Calu3 (cell line): Measurements from ENCODE around the gene ETNK2. TPM values are rescaled to one million over a fixed set of nuclear protein-coding genes. Genes with fewer than 3 reads are reported as not detected.

ENCODE experiments used
- BruUV-seq: library from RNA; stranded (reverse); fragments of 400-500 nt; replicated peaks from 2 replicates; lab custom pipeline; 2021; lab: Mats Ljungman, UMichigan
- CTCF ChIA-PET: fragments of 300-600 bp; sonication (Branson Sonifier 250); formaldehyde crosslinking; loops from one replicate; lab custom pipeline; 2022; ENCODE audit warnings: antibody characterized with exemption; lab: Charles Lee
- DNase-seq: peaks from one replicate; pipeline ENCODE4 v3.0.0; 2022
- H3K27ac Mint-ChIP-seq: one replicate; pipeline ENCODE4 v1.8.0; 2022; ENCODE audit warnings: mixed read lengths; ENCODE audit not compliant: unreplicated experiment
- H3K27me3 Mint-ChIP-seq: one replicate; pipeline ENCODE4 v1.8.0; 2022; ENCODE audit warnings: mixed read lengths; ENCODE audit not compliant: unreplicated experiment
- H3K36me3 Mint-ChIP-seq: one replicate; pipeline ENCODE4 v1.8.0; 2022; ENCODE audit warnings: mild to moderate bottlenecking, moderate library complexity, mixed read lengths; ENCODE audit not compliant: insufficient read depth, unreplicated experiment
- H3K4me1 Mint-ChIP-seq: one replicate; pipeline ENCODE4 v1.8.0; 2022; ENCODE audit warnings: mild to moderate bottlenecking, low read depth, mixed read lengths; ENCODE audit not compliant: unreplicated experiment
- H3K4me3 Mint-ChIP-seq: one replicate; pipeline ENCODE4 v1.8.0; 2022; ENCODE audit warnings: mild to moderate bottlenecking, low read depth, moderate library complexity, mixed read lengths; ENCODE audit not compliant: unreplicated experiment
- H3K9me3 Mint-ChIP-seq: one replicate; pipeline ENCODE4 v1.8.0; 2022; ENCODE audit warnings: low read depth, mixed read lengths; ENCODE audit not compliant: unreplicated experiment
- CTCF ChIP-seq: fragments of 200-600 bp; IDR thresholded peaks from one replicate; pipeline ENCODE4 v1.8.0; 2022; ENCODE audit warnings: antibody characterized with exemption; ENCODE audit not compliant: unreplicated experiment
- intact Hi-C: fragments of 100-400 bp; cut with micrococcal nuclease; formaldehyde crosslinking; loops from one replicate; pipeline ENCODE4 v1.10.0; 2022; ENCODE audit not compliant: unreplicated experiment
- total RNA-seq: library from RNA; stranded (reverse); gene quantifications from 2 replicates; pipeline ENCODE4 v1.2.3, GENCODE V29; 2022

ETNK2 gene
- total RNA-seq, 1 experiment from 2014 or later, result 5.0 TPM

- intact Hi-C loops, result no loop called here
- CTCF ChIA-PET, result interaction anchor here (0.6 kb wide), 1 partner anchor 53 kb away, joined by 3 read pairs; no protein-coding TSS in a partner anchor
- no peak overlapping the region for H3K4me3 Mint-ChIP-seq
- DNase-seq, result no peak
- no peaks in the 10 kb centered on the region for H3K9me3 Mint-ChIP-seq
- no peak overlapping the region for H3K27ac Mint-ChIP-seq
- no peak for TF ChIP-seq CTCF
- no TSS peak for BruUV-seq
- no peaks in the 10 kb centered on the region for H3K4me1 Mint-ChIP-seq
- no peaks in the 10 kb centered on the region for H3K27me3 Mint-ChIP-seq
- no peaks in the 10 kb centered on the region for H3K36me3 Mint-ChIP-seq
Observed at GRCh38 chr1:204180133-204180532, 28.3 kb upstream of the ETNK2 start.

- no peak for DNase-seq
- BruUV-seq, result no TSS peak
- Mint-ChIP-seq H3K27ac (no peak overlapping the region), H3K4me1 (no peaks in the 10 kb centered on the region), H3K36me3 (no peaks in the 10 kb centered on the region), H3K4me3 (no peak overlapping the region), H3K27me3 (no peaks in the 10 kb centered on the region), H3K9me3 (no peaks in the 10 kb centered on the region)
- CTCF ChIA-PET, result interaction anchor here (1.1 kb wide), 1 partner anchor 16 kb away, joined by 3 read pairs; no protein-coding TSS in a partner anchor
- TF ChIP-seq CTCF, result no peak
- intact Hi-C loops, result no loop called here
Observed at GRCh38 chr1:204178487-204179281, 26.8 kb upstream of the ETNK2 start.

- H3K4me3 Mint-ChIP-seq, result no peak overlapping the region
- no TSS peak for BruUV-seq
- H3K9me3 Mint-ChIP-seq, result no peaks in the 10 kb centered on the region
- H3K27me3 Mint-ChIP-seq, result no peaks in the 10 kb centered on the region
- no peaks in the 10 kb centered on the region for H3K4me1 Mint-ChIP-seq
- intact Hi-C loops, result no loop called here
- no peak overlapping the region for H3K27ac Mint-ChIP-seq
- CTCF ChIA-PET, result interaction anchor here (0.7 kb wide), 1 partner anchor 320 kb away, joined by 4 read pairs; no protein-coding TSS in a partner anchor
- no peaks in the 10 kb centered on the region for H3K36me3 Mint-ChIP-seq
- no peak for DNase-seq
- TF ChIP-seq CTCF, result no peak
Observed at GRCh38 chr1:204177133-204177532, 25.3 kb upstream of the ETNK2 start.

GRCh38 chr1:204176049-204176448, 24.2 kb upstream of the ETNK2 start:
- Mint-ChIP-seq H3K4me3 (no peak overlapping the region), H3K27me3 (no peaks in the 10 kb centered on the region), H3K4me1 (no peaks in the 10 kb centered on the region), H3K9me3 (no peaks in the 10 kb centered on the region), H3K27ac (no peak overlapping the region), H3K36me3 (peaks cover 8% of the 10 kb centered on the region)
- TF ChIP-seq CTCF, result no peak
- CTCF ChIA-PET, result interaction anchor here (0.5 to 1.1 kb wide), 2 partner anchors 17 to 1284 kb away, joined by 3 read pairs; no protein-coding TSS in a partner anchor
- DNase-seq, result no peak
- intact Hi-C loops, result no loop called here
- BruUV-seq, result no TSS peak
